HG03442 (cell line): ENCODE results near the gene MUC5B.

Experiments
- ATAC-seq: cut with Tn5 transposase; IDR thresholded peaks from one replicate; pipeline ENCODE4 v1.9.1; 2021; ENCODE audit warnings: mild to moderate bottlenecking, moderate library complexity; ENCODE audit not compliant: unreplicated experiment

MUC5B gene

DNA sequence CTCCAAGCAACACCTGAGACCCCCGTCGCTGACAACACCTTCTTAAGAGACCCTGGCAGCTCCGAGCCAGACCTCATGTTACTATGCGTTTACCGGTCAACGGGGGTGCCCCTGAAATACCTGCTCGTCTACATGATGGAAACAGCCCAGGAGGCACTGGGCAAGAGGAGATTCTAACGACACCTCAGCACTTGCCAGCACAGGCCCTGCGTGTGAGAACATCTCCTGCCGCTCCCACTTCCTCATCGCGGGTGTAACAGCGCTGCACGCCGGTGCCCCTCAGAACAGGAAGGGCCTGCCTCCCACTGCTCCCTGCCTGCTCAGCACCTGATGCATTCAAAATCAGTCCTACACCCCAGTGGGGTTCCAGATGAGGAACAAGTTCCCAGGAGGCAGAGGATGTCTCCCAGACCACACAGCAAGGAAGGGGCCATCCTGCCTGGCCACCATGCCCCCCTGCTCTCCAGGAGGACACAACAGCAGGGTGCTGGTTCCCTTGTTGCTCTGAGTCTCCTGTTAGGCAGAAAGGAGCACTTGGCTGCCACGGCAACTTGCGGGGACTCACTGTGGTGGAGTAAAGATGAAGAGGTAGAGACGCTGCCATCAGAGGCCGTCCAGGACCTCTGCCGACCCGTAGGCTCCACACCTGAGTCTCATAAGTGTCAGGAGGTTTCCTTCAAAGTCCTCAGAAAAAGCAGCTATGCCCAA is 84.5 kb downstream of the MUC5B start:
- ATAC-seq = no peak

DNA sequence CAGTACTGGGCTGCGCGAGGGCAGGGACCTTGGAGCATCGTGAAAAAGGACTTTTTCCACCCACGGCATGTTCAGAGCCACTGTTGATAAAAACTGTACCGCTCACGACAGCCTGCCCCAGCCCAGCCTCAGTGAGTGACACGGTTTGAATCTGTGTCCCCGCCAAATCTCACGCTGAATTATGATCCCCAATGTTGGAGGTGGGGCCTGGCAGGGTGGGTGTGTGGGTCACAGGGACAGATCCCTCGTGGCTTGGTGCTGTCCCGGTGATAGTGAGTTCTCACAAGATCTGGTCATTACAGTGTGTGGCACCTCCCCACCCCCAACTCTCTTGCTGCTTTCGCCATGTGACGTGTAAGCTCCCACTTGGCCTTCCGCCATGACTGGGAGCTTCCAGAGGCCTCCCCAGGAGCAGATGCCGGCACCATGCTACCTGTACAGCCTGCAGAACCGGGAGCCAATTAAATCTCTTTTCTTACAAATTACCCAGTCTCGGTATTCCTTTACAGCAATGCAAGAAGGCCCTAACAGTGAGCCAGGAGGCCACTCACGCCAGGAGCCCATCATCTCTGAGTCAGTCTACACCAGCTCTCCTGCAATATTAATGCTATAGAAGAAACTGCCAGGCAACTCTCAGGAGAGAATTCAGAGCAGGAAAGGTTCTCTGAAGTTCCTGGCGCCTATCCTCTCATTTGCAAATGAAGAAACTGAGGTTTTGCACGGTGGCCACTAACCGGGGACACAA is 85.3 kb downstream of the MUC5B start:
- ATAC-seq = no peak

- peak; percentile 42 for ATAC-seq
Measured at GRCh38 chr11:1308743-1309497, 86.1 kb downstream of the MUC5B start.

DNA sequence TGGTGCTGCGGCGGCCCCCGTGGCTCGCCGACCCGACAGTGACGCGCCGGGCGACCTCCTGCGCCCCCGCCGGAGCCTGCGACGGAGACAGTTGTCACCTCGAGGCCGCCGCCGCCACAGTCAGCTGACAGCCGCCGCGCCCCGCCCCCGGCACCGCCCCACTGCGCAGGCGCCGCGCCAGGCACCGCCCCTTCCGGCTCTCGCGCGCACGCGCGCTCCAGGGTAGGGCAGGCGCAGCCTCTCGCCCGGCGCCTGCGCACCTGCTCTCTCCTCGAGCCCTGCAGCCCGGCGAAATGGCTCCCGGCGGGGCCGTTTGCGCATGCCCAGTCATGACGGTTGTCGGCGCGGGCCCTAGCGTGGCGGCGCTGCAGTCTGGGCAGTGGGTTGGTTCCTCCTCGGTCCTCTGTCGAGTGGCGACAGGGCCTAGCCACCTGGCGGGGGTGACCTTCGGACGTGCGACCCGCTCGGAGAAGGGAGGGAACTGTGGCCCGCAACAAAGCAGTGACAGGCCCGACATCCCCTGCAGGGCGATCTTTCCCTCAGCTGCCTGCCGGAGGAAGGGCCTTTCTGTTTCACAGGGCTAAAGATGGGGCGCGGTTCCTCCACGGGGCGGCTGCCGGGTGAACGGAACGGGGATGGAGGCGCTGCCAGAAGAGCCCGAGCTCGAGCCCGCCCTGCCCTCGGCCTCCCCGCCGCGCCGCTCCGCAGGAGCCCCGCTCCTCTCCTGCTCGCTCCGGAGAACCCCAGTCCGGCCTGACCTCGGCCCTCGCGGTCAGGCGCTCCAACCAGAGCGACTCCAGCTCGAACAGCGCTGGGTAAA is 86.8 kb downstream of the MUC5B start, which contains the start of gene TOLLIP:
Gene TOLLIP, minus strand, starts transcription at position 135 of the 820 bp plus-strand sequence. Its CDS starts 134 bp downstream, at position 1.
- peak; percentile 74 for ATAC-seq

DNA sequence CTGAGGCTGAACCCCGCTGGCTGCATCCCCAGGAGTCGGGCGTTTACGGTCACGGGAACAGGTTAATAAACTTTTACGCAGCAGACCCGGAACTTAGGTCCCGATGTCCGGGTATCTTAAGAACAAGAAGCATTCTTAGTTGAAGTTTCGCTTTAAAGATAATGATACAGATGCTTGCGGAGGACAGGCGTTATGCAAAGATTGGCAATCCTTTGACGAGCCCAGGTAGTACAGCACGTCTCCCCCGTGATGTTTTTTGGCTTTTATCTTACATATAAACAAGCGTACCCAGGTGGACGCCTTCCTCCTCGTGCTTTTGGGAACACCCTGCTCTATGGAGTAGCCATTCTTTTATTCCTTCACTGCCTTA is 87.4 kb downstream of the MUC5B start:
- no peak for ATAC-seq

DNA sequence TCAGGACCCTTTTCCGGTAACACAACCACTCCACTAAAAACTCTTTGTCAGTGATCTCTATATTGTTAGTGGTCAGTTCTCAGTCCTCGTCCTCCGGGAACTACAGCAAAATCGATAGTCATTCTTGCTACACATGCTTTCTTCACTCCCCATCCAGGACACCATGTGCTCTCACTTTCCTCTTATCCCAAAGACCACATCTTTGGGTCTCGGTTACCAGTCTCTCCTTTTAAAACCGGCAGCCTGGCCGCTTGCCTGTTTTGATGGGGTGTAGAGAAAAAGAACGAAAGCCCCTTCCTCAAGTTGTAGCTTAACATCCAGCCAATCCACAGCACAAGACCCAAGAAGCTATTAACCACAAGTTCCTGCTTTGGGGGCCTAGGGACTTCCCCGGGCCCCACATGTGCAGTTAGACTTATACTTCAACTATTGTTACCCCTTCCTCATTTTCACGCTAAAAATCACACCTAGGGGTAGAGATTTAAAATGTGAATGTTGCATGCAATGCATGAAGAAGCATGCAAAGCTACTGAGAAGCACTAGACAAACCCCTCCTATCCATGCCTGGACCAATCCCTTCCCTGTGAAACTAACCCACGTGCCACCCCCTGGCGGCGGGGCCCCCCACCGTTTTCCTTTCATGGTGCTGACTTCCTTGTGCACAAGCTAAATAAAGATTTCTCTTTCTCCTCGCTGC is 88.1 kb downstream of the MUC5B start:
- no peak for ATAC-seq
